ENCODE measurements around the gene HBP1.
"Not testable (repeated sequence)": the region's sequence is repeated elsewhere in the genome, so short reads cannot be mapped to it uniquely, and the experiment has no call there.

Gene HBP1, protein sequence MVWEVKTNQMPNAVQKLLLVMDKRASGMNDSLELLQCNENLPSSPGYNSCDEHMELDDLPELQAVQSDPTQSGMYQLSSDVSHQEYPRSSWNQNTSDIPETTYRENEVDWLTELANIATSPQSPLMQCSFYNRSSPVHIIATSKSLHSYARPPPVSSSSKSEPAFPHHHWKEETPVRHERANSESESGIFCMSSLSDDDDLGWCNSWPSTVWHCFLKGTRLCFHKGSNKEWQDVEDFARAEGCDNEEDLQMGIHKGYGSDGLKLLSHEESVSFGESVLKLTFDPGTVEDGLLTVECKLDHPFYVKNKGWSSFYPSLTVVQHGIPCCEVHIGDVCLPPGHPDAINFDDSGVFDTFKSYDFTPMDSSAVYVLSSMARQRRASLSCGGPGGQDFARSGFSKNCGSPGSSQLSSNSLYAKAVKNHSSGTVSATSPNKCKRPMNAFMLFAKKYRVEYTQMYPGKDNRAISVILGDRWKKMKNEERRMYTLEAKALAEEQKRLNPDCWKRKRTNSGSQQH

DNA sequence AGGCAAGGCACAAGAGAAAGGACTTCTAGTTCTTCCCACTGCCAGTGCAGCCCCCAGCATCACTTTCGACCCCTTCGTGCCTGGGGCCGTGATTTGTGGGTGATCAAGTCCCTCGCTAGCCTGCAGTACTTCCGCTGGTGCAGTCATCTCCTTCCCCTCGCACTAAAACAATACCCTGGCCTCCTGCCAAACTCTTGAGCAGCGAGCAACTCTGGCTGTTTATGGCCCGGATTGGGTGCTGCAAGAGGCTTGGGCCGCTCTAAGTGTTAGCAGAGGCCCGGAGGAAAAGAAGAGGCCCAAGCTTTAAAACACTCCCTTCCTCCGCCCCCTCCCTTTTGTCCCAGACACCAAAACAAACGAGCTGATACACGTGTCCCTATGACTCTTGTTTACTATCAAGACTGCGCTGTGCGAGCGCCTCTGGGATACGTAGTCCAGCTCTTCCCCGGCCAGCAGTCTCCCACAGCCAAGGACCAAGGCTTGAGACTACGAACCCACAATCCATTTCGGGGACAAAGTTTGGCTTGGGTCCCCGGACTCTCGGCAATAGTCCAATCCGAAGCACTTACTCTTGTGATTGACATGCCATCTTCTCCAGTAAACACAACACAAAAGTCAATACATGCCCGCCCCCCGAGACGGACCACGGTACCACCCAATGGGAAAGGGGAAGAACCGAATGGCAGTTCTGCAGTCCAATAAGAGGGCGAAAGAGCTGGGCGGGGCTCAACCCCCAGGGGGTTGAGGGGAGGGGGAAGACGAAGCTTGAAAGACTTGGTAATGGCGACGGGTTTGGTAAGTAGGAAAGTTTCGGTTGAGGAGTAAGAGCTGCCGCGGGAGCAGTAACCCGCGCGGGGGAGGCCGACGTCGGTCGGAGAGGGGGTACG lies at the start of gene HBP1:
TSS of gene HBP1 (plus strand) at position 771 of the 887 bp plus-strand sequence. CDS start 10,891 bp downstream, outside the sequence.
- DNase-seq (ENCODE audit: low spot score): peak; percentile 100

DNA sequence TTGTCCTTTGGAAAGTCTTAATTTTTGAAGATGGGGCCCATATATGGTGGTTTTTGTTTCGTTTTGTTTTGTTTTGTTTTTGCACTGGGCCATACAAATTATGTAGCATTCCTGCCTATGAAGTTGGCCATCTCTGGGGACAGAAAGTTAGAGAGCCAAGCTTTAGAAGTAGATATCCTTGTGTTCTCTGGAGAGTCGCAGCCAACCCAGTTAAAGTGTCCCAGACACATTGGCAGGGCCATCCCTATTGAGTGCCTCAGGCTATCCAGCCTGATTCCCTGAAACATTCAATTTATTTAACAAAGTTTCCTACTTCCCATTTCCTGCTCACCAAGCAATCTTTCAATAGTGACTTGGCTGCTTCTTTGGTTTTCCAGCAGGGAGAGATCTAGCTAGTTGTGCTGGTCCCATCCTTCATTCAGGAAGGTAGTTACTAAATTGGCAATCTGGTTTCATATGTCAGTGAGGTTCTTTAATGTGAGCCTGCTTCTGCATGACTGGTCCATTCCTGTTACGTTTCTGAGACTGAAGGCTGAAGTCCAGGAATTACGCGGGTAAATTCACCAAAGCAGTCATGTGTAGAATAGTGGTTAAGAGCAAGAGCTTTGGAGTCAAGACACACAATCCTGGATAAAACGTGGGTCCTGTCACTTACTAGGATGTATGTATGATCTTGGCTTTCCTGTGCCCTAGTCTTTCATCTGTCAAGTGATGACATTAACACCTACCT lies 49.3 kb upstream of the HBP1 start:
- DNase-seq (ENCODE audit: low spot score): peak; percentile 68

DNA sequence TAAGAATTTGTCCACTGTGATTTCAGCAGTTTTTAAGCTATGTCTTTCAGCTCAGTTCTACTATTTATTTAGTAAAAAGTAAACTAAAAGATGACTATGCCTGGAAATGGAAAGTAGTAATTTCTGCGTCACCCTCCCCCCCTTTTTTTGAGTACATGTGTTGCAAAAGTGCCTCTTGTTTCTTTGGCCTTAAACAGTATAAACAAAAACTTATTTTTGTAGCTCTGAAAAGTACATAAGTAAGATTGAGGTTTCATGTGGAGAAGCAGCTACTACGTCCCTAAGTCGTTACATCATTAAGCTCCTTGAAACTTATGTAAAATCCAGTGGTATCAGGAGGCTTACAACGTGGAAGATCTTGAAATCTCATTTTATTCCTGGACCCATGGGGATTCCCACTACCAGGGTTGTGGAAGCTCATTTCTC lies 46.3 kb upstream of the HBP1 start:
- no peak for DNase-seq (ENCODE audit: low spot score)

DNA sequence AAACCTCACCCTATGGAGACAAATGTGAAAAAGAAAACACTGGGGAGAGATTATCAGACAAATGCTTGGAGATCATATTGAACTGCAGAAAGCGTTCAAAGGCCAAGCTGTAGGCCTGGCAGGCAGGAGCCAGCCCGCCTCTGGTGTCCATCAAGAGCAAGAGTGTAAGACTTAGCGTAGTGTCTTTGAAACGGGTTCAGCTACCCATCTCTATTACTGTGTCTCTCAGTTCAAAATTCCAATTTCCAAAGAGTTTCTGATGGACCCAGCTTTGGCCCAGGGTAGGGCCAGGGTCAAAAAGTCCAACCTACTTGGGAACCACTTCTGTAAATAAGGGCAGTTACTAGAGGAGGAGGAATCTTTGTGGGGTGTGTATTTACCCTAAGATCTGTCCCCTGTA lies 45.4 kb upstream of the HBP1 start:
- DNase-seq (ENCODE audit: low spot score): no peak

DNA sequence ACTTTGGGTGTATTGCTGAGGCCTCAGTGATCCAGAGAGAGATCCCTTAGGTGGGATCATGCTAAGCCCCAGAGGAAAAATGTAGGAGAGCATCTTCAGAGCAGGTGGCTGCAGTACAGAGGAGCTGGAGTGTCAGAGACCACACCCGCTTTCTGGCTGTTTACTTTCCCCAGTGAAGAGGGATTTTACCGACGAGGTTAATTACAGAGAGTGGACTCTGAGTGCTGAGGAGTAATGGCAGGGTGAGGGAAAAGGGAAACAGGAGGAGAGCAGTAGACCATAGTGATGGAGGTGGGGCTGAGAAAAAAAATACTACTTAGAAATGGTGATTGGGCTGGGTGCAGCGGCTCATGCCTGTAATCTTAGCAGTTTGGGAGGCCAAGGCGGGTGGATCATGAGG lies 43.3 kb upstream of the HBP1 start:
- no peak for DNase-seq (ENCODE audit: low spot score)

DNA sequence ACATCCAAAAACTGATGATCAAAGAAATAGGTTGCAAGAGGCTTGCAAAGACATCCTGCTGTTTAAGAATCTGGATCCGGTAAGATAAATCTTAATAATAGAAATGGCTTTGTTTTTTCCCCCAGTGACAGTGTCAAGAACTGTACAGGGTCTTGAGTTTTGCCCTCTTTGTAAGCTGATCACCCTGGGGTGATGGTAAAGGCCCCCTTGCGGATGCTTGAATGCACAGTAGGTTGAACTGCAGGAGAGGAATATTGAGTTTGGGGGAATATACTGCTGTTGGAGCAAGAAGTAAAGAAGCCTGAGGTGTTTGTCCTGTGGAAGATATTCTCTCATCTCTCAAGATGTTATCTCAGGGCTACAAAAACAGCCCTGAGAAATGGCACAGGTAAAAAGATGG lies 40.6 kb upstream of the HBP1 start:
- DNase-seq (ENCODE audit: low spot score): no peak

DNA sequence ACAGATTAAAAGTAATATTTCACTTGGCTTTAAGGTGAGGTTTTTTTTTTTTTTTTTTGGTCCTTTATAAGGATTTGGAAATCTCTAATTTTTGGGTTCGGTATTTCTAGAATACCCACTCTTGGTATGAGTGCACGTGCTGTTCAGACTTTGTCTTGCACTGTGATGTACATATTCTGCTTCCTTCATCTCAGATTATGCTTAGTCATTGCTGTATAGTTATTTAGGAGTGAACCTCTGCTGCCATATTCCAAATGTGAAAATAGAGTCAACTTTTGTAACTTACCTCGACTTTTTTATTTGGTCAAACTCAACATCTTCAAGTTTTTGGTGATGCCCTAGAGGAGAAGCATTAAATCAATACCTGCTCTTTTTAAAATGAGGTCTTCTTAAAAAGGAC lies 40.1 kb upstream of the HBP1 start:
- no peak for DNase-seq (ENCODE audit: low spot score)

DNA sequence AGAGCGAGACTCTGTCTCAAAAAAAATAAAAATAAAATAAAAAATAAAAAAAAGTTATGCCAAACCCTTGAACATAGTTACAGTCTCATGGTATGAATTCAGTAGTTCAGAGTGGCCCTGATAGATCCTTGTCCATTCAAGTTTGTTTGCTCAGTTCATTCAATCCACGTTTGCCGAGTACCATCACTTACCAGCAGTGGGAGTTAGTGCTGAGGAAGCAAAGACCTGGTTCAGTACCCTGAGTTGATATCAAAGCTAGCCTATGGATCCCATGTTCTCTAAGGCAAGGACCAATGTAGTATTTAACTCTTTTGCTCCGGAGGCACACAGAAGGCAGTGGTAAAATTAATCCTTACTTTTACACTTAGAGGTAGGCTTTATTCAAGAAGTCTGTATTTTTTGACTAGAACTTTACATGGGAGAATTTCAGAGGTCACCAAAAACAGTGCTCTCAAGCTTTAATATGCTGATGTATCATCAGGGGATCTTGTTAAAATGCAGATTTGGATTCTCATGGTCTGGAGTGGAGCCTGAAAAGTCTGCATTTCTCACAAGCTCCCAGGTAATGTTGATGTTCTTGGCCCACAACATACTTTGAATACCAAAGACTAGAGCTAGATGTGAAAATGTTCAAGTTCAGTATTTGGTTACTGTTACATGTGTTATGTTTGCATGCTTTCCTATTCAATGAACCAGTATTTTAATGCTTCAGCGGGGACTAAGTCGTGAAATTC lies 38.1 kb upstream of the HBP1 start:
- no peak for DNase-seq (ENCODE audit: low spot score)

DNA sequence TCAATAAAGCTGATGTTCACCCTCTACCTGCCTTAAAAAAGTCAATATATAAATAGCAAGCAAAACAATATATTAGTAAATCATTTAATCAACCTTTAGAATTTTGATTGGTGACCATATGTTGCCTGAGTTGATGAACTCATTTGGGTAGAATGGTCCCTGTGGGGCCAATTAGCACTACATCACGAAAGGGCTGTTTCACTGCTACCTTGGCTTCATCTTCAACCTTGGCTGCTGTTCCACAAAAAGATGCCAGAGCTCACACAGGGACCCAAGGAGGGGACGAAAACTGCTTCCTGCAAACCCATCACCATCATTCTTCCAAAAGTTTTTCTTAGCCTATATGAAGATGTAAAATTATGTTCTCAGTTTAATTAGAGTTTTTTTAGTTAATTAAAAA lies 35.4 kb upstream of the HBP1 start:
- no peak for DNase-seq (ENCODE audit: low spot score)

DNA sequence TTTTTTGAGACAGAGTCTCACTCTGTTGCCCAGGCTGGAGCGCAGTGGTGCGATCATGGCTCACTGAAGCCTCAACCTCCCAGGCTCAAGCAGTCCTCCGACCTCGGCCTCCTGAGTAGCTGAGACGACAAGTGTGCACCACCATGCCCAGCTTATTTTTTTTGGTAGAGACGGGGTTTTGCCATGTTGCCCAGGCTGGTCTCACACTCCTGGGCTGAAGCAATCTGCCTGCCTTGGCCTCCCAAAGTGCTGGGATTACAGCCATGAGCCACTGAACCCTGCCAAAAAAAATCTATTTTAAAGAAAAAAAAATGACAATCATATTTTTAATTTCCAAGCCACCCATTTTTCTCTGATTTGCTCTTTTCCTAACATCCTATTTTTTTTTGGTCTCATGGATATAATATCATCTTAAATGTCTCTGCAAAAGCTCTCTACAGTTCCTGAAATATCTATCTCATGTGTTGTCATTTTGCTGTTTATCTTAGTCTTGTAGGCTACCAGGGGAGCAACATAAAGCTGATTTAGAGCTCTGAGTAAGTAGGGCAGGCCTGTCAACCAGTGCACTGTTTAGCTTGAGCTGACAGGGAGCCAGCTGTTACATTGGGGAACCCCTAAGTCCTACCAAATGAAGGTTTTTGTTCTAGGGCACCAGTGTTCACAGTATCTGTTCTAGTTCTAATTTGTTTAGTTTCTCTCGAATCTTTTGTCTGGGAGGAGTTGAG lies 29.9 kb upstream of the HBP1 start:
- DNase-seq (ENCODE audit: low spot score): no peak

DNA sequence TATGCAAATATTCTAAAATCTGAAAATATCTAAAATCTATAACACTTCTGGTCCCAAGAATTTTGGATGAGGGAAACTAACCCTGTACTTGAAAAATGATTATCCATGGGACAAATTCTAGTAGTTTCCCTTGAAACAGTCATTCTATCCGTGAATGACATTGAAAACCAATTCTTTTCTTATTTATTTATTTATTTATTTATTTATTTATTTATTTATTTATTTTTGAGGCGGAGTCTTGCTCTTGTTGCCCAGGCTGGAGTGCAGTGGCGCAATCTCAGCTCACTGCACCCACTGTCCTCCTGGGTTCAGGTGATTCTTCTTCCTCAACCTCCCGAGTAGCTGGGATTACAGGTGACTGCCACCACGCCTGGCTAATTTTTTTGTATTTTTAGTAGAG lies 24.9 kb upstream of the HBP1 start:
- DNase-seq (ENCODE audit: low spot score): not testable (repeated sequence)

DNA sequence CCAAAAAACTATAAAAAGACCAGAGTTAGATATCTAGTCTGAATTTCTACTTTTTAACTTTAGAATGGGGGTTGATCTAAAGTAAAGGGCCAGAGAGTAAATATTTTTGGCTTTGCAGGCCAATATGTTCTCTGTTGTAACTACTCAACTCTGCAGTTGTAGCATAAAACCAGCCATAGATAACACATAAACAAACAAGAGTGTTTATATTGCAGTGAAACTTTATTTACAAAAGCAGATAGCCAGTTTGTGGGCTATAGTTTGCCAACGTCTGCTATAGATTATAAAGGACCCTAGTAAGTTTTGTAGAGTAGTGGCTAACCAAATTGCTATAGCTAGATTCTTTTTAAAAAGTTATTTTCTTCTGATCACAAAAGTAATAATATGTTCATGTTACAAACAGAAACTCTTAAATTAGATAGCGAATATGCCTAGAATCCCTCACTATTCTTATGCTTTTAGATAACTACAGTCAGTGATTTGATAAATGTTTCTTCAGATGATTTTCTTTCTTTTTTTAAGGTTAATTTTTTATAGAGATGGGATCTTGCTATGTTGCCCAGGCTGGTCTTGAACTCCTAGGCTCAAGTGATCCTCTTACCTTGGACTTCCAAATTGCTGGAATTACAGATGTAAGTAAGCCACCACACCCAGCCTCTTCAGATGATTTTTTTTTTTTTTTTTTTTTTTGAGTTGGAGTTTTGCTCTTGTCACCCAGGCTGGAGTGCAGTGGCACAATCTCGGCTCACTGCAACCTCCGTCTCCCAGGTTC lies 23.6 kb upstream of the HBP1 start:
- DNase-seq (ENCODE audit: low spot score): no peak

DNA sequence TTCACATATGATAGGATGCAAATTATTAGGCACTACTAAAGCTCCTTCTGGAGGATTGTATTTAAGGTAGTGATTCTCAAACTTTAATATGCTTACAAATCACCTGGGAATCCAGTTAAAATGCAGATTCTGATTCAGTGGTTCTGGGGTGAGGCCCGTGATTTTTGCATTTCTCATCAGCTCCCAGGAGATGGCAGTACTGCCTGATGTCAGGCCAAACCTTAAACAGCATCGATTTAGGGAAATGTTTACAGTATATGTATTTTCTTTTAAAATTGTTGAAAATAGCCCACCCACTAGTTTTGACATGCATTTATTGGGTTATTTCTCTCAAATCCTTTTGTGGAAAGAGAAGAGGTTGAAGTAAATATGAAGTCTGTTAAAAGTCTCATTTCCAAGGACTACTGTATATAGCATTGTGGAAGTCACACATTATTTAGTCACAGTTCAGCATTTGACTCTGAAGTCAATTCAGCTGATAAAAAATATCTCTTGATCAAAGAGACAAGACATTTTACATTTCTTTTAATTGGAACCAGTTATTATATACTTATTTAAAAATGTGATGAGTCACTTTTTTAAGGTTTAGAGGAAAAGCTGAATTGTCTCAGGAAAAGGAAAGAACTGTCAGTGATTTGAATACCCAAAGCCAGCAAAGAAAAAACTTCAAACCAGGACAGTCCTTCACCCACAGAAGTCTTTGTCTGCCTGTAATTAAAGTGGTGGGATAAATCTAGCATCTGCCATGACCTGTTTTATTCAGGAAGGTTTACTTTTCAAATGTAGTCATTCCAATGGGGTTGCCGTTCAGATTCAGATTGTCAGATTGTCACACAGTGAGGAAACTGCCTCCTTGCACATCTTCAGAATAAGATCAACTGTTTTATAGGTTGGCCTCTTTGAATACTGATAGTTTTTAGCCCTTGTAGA lies 21.1 kb upstream of the HBP1 start:
- DNase-seq (ENCODE audit: low spot score): peak; percentile 43

DNA sequence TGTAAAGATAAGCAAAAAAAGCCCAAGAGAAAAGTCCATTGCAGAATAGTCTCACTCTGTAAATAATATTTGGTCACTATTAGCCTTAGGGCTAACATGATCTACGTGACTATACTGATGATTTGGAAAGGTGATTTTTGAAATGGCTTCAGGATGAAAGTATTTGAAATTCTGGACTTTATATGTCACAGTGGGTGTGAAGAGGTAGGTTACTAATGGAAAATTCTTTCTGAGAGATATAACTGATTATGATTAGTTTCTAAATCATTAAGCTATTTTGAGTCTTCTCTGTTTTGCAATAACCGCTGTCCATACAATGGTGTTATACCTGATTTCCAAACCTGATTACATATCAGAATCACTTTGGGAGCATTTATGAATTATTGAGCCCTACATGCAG lies 20.1 kb upstream of the HBP1 start:
- no peak for DNase-seq (ENCODE audit: low spot score)

DNA sequence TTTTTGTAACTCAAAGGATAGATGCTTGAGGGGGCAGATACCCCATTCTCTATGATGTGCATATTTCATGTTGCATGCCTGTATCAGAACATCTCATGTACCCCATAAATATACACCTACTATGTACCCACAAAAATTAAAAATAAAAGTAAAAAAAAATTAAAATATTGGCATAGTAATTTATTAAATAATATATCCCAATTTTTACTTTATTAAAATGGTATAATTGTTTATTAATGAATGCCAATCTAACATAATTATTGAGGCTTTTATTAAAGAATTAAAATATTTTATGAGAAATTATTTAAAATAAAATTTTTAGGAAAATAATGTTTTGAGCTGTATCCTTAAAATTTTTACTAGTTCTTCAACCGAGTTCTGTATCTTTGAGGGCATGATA lies 18.9 kb upstream of the HBP1 start:
- no peak for DNase-seq (ENCODE audit: low spot score)

DNA sequence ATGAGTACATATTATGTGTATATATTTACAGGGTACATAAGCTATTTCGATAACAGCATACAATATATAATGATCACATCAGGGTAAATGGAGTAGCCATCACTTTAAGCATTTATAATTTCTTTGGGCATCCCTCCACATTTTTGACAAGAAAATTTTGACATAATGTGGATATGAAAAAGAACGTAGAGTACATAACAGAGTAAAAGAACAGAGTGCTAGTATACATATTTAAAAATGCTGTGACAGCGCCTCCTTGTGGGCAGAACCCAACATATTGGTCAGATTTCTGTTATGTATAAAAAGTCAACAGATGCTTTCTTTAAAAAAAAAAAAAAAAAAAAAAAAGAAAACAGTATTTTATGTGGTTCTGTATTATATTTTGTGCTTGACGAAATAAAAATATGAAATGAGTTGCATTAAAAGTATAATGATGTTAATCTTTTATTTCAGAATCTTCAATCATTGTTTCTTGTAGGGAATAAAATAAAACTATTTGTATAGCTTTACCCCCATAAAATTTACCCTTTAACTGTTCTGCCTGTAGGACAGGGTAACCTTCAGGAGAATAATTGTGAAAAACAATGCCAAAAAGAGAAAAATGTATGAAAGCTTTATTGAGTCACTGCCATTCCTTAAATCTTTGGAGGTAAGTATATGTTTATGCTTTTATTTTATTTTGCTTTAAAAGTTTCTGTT lies 18.3 kb upstream of the HBP1 start:
- DNase-seq (ENCODE audit: low spot score): peak; percentile 69

DNA sequence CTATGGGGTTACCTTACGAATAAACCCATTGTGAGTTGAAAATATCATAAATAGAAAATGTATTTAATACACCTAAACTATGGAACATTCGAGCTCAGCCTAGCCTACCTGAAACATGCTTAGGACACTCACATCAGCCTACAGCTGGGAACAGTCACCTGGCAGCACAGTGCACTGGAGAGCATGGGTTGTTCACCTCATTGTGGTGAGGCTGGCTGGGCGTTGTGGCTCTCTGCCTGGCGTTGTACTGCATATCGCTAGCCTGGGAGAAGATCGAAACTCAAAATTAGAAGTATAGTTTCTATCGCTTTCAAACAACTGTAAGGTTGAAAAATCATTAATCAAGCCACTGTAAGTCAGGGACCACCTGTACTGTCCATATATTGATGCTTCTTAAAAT lies 17.3 kb upstream of the HBP1 start:
- DNase-seq (ENCODE audit: low spot score): no peak

DNA sequence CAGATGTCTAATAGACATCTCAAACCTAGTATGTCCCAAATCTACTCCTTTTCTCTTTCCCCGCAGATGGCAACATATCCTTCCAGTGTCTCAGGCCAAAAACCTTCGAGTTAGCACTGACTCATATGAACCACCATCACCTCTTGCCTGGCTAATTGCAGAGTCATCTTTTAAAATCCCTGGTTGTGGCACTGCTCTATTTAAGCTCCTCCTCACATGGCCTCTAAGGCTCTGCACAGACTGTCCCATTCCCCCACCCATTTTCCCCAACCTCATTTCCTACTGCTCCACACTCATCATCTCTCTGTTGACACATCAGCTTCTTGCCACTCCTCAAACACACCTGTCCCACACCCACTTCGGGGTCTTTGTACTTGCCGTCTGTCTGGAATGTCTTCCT lies 16.8 kb upstream of the HBP1 start:
- peak; percentile 74 for DNase-seq (ENCODE audit: low spot score)
